Measurements from ENCODE around the gene LAMB3. TPM values are rescaled to one million over a fixed set of nuclear protein-coding genes. Genes with fewer than 3 reads are reported as not detected.

Gene LAMB3
- total RNA-seq, 1 experiment from 2014 or later = 70.2 TPM

DNA sequence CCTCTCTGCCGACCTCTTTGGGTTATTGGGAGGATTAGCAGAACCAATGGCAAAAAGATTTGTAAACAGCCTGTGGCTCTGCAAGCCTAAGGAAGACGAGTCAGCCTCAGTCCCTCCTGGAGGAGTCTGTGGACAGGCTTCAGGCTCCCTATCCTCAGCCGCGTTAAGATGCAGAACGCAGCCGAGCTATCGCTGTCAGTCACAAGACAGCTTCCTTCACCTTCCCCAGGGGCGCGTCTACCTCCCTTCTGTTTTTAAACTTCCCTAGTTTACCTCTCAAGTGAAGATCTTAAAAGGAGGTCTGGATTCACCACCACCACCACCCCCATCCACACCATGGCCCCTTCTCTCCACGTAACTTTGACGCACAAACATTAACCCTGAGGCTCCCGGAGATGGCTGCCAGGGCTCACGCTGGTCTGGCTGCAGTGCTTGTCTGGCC is 68.0 kb downstream of the LAMB3 start (continued):
- TF ChIP-seq, protein P1, sequence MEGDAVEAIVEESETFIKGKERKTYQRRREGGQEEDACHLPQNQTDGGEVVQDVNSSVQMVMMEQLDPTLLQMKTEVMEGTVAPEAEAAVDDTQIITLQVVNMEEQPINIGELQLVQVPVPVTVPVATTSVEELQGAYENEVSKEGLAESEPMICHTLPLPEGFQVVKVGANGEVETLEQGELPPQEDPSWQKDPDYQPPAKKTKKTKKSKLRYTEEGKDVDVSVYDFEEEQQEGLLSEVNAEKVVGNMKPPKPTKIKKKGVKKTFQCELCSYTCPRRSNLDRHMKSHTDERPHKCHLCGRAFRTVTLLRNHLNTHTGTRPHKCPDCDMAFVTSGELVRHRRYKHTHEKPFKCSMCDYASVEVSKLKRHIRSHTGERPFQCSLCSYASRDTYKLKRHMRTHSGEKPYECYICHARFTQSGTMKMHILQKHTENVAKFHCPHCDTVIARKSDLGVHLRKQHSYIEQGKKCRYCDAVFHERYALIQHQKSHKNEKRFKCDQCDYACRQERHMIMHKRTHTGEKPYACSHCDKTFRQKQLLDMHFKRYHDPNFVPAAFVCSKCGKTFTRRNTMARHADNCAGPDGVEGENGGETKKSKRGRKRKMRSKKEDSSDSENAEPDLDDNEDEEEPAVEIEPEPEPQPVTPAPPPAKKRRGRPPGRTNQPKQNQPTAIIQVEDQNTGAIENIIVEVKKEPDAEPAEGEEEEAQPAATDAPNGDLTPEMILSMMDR (IDR thresholded peaks at IDR 0.05 in 2 of 3, conservative IDR thresholded peaks at IDR 0.05 in 1 of 3; ENCODE audit: borderline replicate concordance in 1 of 3, insufficient read depth in 1 of 3, low read depth in 2 of 3, low read length in 2 of 3) = no peak
- no peak for TF ChIP-seq ZNF274 (IDR thresholded peaks at IDR 0.05; ENCODE audit: low read depth, low read length)
- TF ChIP-seq FOSL1 (IDR thresholded peaks at IDR 0.05; ENCODE audit: low read depth) = no peak
- TF ChIP-seq CBX3 (IDR thresholded peaks at IDR 0.05; ENCODE audit: low read depth) = no peak
- TF ChIP-seq, protein P2, sequence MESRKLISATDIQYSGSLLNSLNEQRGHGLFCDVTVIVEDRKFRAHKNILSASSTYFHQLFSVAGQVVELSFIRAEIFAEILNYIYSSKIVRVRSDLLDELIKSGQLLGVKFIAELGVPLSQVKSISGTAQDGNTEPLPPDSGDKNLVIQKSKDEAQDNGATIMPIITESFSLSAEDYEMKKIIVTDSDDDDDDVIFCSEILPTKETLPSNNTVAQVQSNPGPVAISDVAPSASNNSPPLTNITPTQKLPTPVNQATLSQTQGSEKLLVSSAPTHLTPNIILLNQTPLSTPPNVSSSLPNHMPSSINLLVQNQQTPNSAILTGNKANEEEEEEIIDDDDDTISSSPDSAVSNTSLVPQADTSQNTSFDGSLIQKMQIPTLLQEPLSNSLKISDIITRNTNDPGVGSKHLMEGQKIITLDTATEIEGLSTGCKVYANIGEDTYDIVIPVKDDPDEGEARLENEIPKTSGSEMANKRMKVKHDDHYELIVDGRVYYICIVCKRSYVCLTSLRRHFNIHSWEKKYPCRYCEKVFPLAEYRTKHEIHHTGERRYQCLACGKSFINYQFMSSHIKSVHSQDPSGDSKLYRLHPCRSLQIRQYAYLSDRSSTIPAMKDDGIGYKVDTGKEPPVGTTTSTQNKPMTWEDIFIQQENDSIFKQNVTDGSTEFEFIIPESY (IDR thresholded peaks at IDR 0.05; ENCODE audit: extremely low read depth, insufficient replicate concordance, low read length) = no peak
- TF ChIP-seq, protein P3, sequence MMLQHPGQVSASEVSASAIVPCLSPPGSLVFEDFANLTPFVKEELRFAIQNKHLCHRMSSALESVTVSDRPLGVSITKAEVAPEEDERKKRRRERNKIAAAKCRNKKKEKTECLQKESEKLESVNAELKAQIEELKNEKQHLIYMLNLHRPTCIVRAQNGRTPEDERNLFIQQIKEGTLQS (IDR thresholded peaks at IDR 0.05) = no peak

DNA sequence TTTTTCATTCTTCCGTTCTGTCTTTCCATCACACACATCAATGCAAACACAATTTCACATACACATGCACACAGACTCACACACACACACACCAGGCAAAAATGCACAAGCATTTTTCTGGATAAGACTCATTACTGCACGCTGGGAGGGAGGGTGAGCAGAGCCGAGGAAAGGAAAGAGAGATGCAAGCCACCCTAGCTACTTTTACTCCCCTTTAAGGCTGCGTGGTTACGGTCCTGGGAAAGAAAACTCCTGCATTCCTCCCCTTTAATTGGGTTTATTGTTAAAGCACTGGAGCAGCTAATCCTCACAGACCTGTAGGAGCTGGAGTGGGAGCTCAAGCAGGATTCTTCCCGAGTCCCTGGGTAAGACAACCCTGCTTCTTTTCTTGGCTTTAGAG is 68.8 kb downstream of the LAMB3 start, which contains the start of gene CAMK1G:
CAMK1G (plus strand) TSS at position 307 of the 400 bp plus-strand sequence. CDS start 11,270 bp downstream, outside the sequence.
- no peaks in the 10 kb centered on the region for H3K79me2 ChIP-seq (ENCODE audit: insufficient read depth, low read length)
- H3K9me3 ChIP-seq (ENCODE audit: control insufficient read depth in 1 of 2, insufficient read depth in 1 of 2, low read depth in 1 of 2, low read length in 2 of 2) = no peaks in the 10 kb centered on the region
- ChIA-PET CTCF (interaction anchor here (0.7 to 3.1 kb wide), 3 partner anchors 14 to 165 kb away, joined by 3 to 10 read pairs (median 4); no protein-coding TSS in a partner anchor), RAD21 (ENCODE audit: low non-redundant PET in 1 of 2, low total read pairs in 2 of 2, uncharacterized antibody in 2 of 2, unreplicated experiment in 2 of 2) (no interaction called here), POLR2A (no interaction called here)
- TF ChIP-seq CBX3 (IDR thresholded peaks at IDR 0.05; ENCODE audit: low read depth) = no peak
- TF ChIP-seq SRF (IDR thresholded peaks at IDR 0.05; ENCODE audit: low read depth) = no peak
- no peak for TF ChIP-seq SIN3A (IDR thresholded peaks at IDR 0.05; ENCODE audit: low read depth)
- TF ChIP-seq ELF1 (IDR thresholded peaks at IDR 0.05; ENCODE audit: borderline replicate concordance, low read depth) = no peak
- TF ChIP-seq ZFX (IDR thresholded peaks at IDR 0.05) = no peak
- no peak for TF ChIP-seq JUND (IDR thresholded peaks at IDR 0.05)
- no peak for TF ChIP-seq EGR1 (IDR thresholded peaks at IDR 0.05; ENCODE audit: low read depth)
- TF ChIP-seq, protein P3 (IDR thresholded peaks at IDR 0.05) = no peak
- TF ChIP-seq, protein P4, sequence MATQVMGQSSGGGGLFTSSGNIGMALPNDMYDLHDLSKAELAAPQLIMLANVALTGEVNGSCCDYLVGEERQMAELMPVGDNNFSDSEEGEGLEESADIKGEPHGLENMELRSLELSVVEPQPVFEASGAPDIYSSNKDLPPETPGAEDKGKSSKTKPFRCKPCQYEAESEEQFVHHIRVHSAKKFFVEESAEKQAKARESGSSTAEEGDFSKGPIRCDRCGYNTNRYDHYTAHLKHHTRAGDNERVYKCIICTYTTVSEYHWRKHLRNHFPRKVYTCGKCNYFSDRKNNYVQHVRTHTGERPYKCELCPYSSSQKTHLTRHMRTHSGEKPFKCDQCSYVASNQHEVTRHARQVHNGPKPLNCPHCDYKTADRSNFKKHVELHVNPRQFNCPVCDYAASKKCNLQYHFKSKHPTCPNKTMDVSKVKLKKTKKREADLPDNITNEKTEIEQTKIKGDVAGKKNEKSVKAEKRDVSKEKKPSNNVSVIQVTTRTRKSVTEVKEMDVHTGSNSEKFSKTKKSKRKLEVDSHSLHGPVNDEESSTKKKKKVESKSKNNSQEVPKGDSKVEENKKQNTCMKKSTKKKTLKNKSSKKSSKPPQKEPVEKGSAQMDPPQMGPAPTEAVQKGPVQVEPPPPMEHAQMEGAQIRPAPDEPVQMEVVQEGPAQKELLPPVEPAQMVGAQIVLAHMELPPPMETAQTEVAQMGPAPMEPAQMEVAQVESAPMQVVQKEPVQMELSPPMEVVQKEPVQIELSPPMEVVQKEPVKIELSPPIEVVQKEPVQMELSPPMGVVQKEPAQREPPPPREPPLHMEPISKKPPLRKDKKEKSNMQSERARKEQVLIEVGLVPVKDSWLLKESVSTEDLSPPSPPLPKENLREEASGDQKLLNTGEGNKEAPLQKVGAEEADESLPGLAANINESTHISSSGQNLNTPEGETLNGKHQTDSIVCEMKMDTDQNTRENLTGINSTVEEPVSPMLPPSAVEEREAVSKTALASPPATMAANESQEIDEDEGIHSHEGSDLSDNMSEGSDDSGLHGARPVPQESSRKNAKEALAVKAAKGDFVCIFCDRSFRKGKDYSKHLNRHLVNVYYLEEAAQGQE (IDR thresholded peaks at IDR 0.05; ENCODE audit: low read depth) = no peak
- H3K4me2 ChIP-seq (ENCODE audit: low read length) = no peak within 1 kb of the TSS
- H3K9ac ChIP-seq (ENCODE audit: low read length) = no peak within 1 kb of the TSS
- BruUV-seq (replicated peaks) = no TSS peak
- H3K4me3 ChIP-seq (replicated peaks in 1 of 2; ENCODE audit: low read depth in 1 of 2, low read length in 2 of 2) = no peak within 1 kb of the TSS
- no peaks in the 10 kb centered on the region for H3K9me2 ChIP-seq (ENCODE audit: insufficient read depth)
- no peaks in the 10 kb centered on the region for H4K20me1 ChIP-seq (ENCODE audit: insufficient read depth)
- intact Hi-C loops (cut with micrococcal nuclease) = no loop called here
- H3K27me3 ChIP-seq (ENCODE audit: insufficient read depth, low read length) = no peaks in the 10 kb centered on the region
- DNase-seq (ENCODE audit: low read depth, low spot score) = no peak
- peaks cover 6 to 12% of the 10 kb centered on the region in 2 experiments; a peak in 3 of 4 replicates for H3K4me1 ChIP-seq (ENCODE audit: control insufficient read depth in 1 of 2, insufficient read depth in 2 of 2, low read length in 2 of 2)
- no peaks in the 10 kb centered on the region for H3K36me3 ChIP-seq (ENCODE audit: control insufficient read depth in 1 of 2, insufficient read depth in 2 of 2, low read length in 2 of 2)
- no peak within 1 kb of the TSS for H2AFZ ChIP-seq (ENCODE audit: low read depth, low read length, poor library complexity, severe bottlenecking)
- ATAC-seq = peak; percentile 64
- H3K27ac ChIP-seq (ENCODE audit: low read depth, low read length) = no peak within 1 kb of the TSS
